ENCODE results near the gene S100PBP. TPM values are rescaled to one million over a fixed set of nuclear protein-coding genes. Genes with fewer than 3 reads are reported as not detected.

Gene S100PBP
- total and polyA plus RNA-seq, 7 donors = 3.9 to 18.1 (median 9.7) TPM

DNA sequence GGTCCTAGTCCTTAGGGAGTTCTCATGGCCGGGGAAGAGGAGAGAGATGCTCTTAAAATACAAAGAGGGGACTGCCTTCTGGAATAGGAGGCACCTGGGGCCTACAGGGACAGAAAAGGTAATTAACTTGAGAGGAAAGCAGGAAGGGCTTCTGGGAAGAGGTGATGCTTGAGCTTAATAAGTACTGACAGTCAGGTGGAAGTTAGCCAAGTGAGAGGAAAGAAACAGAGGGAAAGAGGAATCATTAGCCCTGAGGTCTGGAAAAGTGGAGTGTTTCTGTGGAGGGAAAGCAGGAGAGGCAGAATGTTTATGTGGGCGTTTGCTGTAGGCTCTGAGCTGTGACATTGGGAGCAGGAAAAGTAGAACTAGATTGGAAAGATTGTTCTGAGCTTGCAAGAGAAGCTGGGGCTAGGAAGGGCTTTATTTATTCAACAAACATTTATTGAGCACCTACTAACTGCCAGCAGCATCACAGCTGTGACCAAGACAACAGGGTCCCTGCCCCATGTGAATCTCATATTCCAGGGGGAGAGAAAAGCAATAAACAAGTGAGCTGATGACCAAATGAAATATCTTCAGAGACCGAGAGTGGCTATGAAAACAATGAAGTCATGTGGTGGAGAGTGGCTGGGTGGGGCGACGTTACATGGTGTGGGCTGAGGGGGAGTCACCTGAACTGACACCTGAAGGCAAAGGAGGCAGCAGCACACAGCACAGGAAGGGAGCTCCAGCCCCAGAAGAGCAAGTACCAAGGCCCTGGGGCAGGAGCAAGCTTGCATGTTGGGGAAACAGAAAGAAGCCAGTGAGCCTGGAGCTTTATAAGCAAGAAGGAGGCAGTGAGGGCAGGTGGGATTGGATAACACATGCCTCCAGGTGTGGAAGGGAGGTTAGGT is 57.7 kb downstream of the S100PBP start:
- H3K4me1 ChIP-seq = peaks cover 3% of the 10 kb centered on the region
- DNase-seq (no peak), ATAC-seq (no peak)
- H3K9me3 ChIP-seq = no peaks in the 10 kb centered on the region
- intact Hi-C loops (cut with DNase I) = loop anchor here (5.0 kb wide), 4 partner anchors 48 to 212 kb away; partner anchors contain the start of genes S100PBP (in 1 of the 2) and YARS1 (in 1 of the 2)
- TF ChIP-seq, protein P1, sequence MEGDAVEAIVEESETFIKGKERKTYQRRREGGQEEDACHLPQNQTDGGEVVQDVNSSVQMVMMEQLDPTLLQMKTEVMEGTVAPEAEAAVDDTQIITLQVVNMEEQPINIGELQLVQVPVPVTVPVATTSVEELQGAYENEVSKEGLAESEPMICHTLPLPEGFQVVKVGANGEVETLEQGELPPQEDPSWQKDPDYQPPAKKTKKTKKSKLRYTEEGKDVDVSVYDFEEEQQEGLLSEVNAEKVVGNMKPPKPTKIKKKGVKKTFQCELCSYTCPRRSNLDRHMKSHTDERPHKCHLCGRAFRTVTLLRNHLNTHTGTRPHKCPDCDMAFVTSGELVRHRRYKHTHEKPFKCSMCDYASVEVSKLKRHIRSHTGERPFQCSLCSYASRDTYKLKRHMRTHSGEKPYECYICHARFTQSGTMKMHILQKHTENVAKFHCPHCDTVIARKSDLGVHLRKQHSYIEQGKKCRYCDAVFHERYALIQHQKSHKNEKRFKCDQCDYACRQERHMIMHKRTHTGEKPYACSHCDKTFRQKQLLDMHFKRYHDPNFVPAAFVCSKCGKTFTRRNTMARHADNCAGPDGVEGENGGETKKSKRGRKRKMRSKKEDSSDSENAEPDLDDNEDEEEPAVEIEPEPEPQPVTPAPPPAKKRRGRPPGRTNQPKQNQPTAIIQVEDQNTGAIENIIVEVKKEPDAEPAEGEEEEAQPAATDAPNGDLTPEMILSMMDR (IDR thresholded peaks at IDR 0.05) = no peak
- no peak overlapping the region for H3K27ac ChIP-seq
- no peaks in the 10 kb centered on the region for H3K27me3 ChIP-seq (ENCODE audit: insufficient read depth in 3 of 3, low read length in 2 of 3)
- no peak overlapping the region for H3K4me3 ChIP-seq
- WGBS, 3 donors = 71 to 80% (median 78%) methylated on average over 5 of the region's 5 CpGs
- no peaks in the 10 kb centered on the region for H3K36me3 ChIP-seq (ENCODE audit: insufficient read depth in 1 of 2, low read depth in 1 of 2)

DNA sequence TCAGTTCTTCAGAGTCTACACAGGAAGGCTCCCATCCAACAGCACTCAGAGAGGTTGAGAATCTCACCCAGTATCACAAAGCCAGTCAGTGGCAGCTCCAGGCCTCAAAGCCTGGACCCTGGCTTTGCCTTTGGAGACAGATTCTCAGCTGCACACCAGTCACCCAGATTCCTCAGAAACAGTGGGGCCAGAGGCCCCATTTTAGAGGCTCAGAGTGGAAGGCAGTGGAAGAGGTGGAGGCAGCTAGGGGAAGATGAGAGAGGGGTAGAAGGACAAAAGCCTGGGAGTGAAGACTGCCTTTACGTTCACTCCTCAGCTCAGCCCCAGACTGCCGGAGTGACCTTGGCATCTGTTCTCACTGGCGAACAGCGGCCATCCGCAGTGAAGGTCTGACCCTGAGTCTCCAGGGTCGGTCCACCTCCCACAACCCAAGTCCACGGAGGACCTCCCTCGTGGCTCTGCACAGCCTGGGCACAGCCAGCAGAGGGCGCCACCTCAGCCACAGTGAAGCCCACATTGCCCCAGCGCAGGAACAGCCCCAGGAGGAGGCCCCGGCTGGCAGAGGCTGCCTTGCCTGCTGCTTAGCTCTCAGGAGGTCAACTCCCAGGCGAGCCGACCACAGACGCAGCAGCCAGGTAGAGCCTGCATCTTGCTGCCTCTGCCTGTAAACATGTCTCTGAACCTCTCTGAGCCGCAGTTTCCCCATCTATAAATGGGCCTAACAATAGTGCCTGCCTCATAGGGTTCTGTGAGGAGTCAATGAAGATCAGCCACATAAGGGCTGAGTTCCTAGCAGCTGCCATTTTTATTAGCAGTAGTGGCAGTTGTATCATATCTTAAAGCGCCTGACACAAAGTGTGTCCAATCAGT is 59.1 kb downstream of the S100PBP start:
- WGBS, 3 donors = 31 to 40% (median 31%) methylated on average over 16 of the region's 16 CpGs
- peaks cover 4% of the 10 kb centered on the region for H3K4me1 ChIP-seq
- intact Hi-C loops (cut with DNase I) = loop anchor here in 1 of 2 donors (5.0 kb wide), 1 partner anchor 211 kb away; no protein-coding TSS in a partner anchor
- H3K27me3 ChIP-seq (ENCODE audit: insufficient read depth in 3 of 3, low read length in 2 of 3) = no peaks in the 10 kb centered on the region
- peak; percentile 78 to 84 (median 78) for ATAC-seq
- peak; percentile 64 to 80 for DNase-seq
- no peaks in the 10 kb centered on the region for H3K9me3 ChIP-seq
- no peak overlapping the region for H3K4me3 ChIP-seq
- no peaks in the 10 kb centered on the region for H3K36me3 ChIP-seq (ENCODE audit: insufficient read depth in 1 of 2, low read depth in 1 of 2)
- TF ChIP-seq, protein P1 (IDR thresholded peaks at IDR 0.05) = peak; percentile 84
- H3K27ac ChIP-seq = no peak overlapping the region

DNA sequence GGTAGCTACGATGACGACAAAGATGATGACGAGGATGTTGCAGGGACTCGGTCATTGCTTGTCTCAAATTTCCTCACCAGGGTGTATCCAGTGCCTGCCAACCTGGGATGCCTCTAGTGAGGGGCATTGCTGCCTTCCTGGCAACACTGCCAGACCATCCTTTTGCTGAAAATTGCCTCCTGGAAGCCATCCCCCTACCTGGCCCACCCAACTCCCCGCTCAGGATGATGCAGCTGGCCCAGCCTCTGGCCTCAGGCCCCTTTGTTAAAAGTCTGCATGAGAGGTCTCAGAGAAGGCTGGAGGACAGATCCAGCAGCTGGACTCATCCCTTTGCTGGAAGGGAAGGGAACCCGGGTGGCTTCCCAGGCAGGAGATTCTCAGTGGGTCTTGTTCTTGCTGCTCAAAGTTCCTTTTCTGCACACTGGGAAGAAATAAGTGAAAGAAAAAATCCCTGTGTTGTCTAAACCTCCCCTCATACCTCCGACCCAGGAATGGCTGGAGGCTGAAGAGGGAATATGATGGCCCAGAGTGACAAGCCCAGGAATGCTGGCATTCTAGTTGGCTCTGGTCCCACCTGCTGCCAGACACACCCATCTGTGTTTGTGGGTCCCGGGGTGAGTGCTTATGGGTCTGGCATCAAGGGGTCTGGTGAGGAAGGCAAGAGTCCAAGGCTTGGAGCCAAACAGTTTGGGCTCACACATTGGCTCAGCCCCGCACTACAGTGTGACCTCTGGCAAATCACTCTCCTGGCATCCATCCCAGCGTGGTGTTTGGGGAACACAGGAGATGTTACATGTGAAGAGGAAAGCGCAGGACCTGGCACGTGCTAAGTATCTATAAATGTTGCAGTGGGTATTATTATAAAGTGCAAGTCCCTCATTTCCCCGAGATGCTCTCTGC is 60.0 kb downstream of the S100PBP start:
- Histone ChIP-seq H3K4me1 (peaks cover 11% of the 10 kb centered on the region), H3K27ac (no peak overlapping the region), H3K27me3 (ENCODE audit: insufficient read depth in 3 of 3, low read length in 2 of 3) (no peaks in the 10 kb centered on the region), H3K9me3 (no peaks in the 10 kb centered on the region), H3K4me3 (no peak overlapping the region), H3K36me3 (ENCODE audit: insufficient read depth in 1 of 2, low read depth in 1 of 2) (no peaks in the 10 kb centered on the region)
- WGBS, 3 donors = 27 to 30% (median 28%) methylated on average over 13 of the region's 13 CpGs
- TF ChIP-seq, protein P1 (IDR thresholded peaks at IDR 0.05) = no peak
- ATAC-seq (no peak), DNase-seq (no peak)
- intact Hi-C loops (cut with DNase I) = loop anchor here in 1 of 2 donors (5.0 kb wide), 1 partner anchor 210 kb away; no protein-coding TSS in a partner anchor

DNA sequence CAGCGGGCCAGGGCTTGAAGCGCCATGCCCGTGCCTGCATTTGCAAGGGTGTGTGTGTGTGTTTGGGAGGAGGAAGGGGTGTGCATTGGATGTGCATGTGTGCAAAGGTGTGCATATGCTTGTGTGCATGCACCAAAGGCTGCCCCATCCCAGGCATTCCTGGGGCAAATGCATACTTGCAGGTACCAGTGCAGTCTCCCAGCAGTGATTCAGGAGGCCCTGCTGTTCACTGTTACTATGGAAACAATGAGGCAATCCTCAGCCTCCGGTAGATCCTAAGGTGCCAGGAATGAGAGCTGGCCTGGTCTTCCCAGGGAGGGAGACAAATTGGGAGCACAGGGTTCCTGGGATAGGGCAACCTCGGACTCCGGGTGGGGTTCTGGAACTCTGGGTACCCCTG is 60.7 kb downstream of the S100PBP start:
- Histone ChIP-seq H3K27ac (no peak overlapping the region), H3K36me3 (ENCODE audit: insufficient read depth in 1 of 2, low read depth in 1 of 2) (no peaks in the 10 kb centered on the region), H3K27me3 (ENCODE audit: insufficient read depth in 3 of 3, low read length in 2 of 3) (no peaks in the 10 kb centered on the region), H3K4me1 (peaks cover 12% of the 10 kb centered on the region), H3K4me3 (no peak overlapping the region), H3K9me3 (no peaks in the 10 kb centered on the region)
- DNase-seq (no peak), ATAC-seq (no peak)
- 55 to 65% (median 57%) methylated on average over 6 of the region's 6 CpGs for WGBS, 3 donors
- intact Hi-C loops (cut with DNase I) = loop anchor here in 1 of 2 donors (5.0 kb wide), 1 partner anchor 209 kb away; no protein-coding TSS in a partner anchor
- TF ChIP-seq, protein P1 (IDR thresholded peaks at IDR 0.05) = no peak
